ENCODE data around the gene FAM110A. TPM values are rescaled to one million over a fixed set of nuclear protein-coding genes. Genes with fewer than 3 reads are reported as not detected.

Gene FAM110A
- total and polyA plus RNA-seq, 2 of the 8 experiments (the other 6 are each of a cell fraction or from before 2014, with no cell fraction given), result 10.1 to 10.9 TPM

DNA sequence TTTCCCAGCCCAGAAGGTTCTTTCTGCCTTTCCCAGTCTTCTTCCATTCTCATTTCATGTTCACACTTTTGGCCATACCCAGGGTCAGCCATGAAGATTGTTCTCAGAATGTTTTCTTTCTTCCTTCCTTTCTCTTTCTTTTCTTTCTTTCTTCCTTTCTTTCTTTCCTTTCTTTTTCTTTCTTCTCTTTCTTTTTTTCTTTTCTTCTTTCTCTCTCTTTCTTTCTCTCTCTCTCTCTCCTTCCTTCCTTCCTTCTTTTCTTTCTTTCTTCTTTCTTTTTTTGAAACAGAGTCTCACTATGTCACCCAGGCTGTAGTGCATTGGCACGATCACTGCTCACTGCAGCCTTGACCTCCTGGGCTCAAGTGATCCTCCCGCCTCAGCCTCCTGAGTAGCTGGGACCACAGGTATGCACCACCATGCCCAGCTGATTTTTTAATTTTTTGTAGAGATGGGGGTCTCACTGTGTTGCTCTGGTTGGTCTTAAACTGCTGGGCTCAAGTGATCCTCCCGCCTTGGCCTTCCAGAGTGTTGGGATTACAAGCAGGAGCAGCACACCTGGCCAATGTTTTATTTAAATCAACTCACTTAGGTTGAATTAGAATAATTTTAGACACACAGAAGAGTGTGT, 13.1 kb upstream of the FAM110A start (continued):
- TF ChIP-seq, protein P1, sequence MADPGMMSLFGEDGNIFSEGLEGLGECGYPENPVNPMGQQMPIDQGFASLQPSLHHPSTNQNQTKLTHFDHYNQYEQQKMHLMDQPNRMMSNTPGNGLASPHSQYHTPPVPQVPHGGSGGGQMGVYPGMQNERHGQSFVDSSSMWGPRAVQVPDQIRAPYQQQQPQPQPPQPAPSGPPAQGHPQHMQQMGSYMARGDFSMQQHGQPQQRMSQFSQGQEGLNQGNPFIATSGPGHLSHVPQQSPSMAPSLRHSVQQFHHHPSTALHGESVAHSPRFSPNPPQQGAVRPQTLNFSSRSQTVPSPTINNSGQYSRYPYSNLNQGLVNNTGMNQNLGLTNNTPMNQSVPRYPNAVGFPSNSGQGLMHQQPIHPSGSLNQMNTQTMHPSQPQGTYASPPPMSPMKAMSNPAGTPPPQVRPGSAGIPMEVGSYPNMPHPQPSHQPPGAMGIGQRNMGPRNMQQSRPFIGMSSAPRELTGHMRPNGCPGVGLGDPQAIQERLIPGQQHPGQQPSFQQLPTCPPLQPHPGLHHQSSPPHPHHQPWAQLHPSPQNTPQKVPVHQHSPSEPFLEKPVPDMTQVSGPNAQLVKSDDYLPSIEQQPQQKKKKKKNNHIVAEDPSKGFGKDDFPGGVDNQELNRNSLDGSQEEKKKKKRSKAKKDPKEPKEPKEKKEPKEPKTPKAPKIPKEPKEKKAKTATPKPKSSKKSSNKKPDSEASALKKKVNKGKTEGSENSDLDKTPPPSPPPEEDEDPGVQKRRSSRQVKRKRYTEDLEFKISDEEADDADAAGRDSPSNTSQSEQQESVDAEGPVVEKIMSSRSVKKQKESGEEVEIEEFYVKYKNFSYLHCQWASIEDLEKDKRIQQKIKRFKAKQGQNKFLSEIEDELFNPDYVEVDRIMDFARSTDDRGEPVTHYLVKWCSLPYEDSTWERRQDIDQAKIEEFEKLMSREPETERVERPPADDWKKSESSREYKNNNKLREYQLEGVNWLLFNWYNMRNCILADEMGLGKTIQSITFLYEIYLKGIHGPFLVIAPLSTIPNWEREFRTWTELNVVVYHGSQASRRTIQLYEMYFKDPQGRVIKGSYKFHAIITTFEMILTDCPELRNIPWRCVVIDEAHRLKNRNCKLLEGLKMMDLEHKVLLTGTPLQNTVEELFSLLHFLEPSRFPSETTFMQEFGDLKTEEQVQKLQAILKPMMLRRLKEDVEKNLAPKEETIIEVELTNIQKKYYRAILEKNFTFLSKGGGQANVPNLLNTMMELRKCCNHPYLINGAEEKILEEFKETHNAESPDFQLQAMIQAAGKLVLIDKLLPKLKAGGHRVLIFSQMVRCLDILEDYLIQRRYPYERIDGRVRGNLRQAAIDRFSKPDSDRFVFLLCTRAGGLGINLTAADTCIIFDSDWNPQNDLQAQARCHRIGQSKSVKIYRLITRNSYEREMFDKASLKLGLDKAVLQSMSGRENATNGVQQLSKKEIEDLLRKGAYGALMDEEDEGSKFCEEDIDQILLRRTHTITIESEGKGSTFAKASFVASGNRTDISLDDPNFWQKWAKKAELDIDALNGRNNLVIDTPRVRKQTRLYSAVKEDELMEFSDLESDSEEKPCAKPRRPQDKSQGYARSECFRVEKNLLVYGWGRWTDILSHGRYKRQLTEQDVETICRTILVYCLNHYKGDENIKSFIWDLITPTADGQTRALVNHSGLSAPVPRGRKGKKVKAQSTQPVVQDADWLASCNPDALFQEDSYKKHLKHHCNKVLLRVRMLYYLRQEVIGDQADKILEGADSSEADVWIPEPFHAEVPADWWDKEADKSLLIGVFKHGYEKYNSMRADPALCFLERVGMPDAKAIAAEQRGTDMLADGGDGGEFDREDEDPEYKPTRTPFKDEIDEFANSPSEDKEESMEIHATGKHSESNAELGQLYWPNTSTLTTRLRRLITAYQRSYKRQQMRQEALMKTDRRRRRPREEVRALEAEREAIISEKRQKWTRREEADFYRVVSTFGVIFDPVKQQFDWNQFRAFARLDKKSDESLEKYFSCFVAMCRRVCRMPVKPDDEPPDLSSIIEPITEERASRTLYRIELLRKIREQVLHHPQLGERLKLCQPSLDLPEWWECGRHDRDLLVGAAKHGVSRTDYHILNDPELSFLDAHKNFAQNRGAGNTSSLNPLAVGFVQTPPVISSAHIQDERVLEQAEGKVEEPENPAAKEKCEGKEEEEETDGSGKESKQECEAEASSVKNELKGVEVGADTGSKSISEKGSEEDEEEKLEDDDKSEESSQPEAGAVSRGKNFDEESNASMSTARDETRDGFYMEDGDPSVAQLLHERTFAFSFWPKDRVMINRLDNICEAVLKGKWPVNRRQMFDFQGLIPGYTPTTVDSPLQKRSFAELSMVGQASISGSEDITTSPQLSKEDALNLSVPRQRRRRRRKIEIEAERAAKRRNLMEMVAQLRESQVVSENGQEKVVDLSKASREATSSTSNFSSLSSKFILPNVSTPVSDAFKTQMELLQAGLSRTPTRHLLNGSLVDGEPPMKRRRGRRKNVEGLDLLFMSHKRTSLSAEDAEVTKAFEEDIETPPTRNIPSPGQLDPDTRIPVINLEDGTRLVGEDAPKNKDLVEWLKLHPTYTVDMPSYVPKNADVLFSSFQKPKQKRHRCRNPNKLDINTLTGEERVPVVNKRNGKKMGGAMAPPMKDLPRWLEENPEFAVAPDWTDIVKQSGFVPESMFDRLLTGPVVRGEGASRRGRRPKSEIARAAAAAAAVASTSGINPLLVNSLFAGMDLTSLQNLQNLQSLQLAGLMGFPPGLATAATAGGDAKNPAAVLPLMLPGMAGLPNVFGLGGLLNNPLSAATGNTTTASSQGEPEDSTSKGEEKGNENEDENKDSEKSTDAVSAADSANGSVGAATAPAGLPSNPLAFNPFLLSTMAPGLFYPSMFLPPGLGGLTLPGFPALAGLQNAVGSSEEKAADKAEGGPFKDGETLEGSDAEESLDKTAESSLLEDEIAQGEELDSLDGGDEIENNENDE (IDR thresholded peaks at IDR 0.05; ENCODE audit: insufficient replicate concordance, low read length), result no peak
- TF ChIP-seq TAF1 (IDR thresholded peaks at IDR 0.05; ENCODE audit: low read depth, low read length), result no peak
- TF ChIP-seq YY1 (IDR thresholded peaks at IDR 0.05; ENCODE audit: low read depth, low read length), result no peak
- TF ChIP-seq, protein P2, sequence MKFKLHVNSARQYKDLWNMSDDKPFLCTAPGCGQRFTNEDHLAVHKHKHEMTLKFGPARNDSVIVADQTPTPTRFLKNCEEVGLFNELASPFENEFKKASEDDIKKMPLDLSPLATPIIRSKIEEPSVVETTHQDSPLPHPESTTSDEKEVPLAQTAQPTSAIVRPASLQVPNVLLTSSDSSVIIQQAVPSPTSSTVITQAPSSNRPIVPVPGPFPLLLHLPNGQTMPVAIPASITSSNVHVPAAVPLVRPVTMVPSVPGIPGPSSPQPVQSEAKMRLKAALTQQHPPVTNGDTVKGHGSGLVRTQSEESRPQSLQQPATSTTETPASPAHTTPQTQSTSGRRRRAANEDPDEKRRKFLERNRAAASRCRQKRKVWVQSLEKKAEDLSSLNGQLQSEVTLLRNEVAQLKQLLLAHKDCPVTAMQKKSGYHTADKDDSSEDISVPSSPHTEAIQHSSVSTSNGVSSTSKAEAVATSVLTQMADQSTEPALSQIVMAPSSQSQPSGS (IDR thresholded peaks at IDR 0.05; ENCODE audit: low read length), result no peak
- TF ChIP-seq KDM5A (IDR thresholded peaks at IDR 0.05; ENCODE audit: low read length), result no peak
